Measurements from ENCODE around the gene RPS16.

- TF ChIP-seq KLF11 (CRISPR knock-in tag; IDR thresholded peaks at IDR 0.05) (no peak), ZBTB26 (CRISPR knock-in tag; IDR thresholded peaks at IDR 0.05; ENCODE audit: borderline replicate concordance) (no peak), ZNF407 (CRISPR knock-in tag; IDR thresholded peaks at IDR 0.05; ENCODE audit: not compliant biosample characterization) (no peak), ZNF274 (CRISPR knock-in tag; IDR thresholded peaks at IDR 0.05) (no peak)
These were observed 30.4 kb upstream of the RPS16 start for GRCh38 chr19:39465956-39466747.

All from HepG2 (cell line).